Measurements from ENCODE around the gene TMEM72. TPM values are rescaled to one million over a fixed set of nuclear protein-coding genes. Genes with fewer than 3 reads are reported as not detected.

The TMEM72 gene
- total and polyA plus RNA-seq, 2 experiments from 2014 or later: not detected

- H3K4me3 Mint-ChIP-seq: no peak overlapping the region
- peaks cover 6% of the 10 kb centered on the region; the same call in 1 of the 2 replicates for H3F3A ChIP-seq (replicated peaks; ENCODE audit: low read depth)
- peaks cover 35% of the 10 kb centered on the region for H3K27me3 Mint-ChIP-seq (ENCODE audit: insufficient read depth, low read depth, poor library complexity)
- H3K27ac Mint-ChIP-seq: no peak overlapping the region; the same call in 1 of the 2 replicates
- H2AFZ ChIP-seq: no peak overlapping the region
- H3K4me1 Mint-ChIP-seq: peaks cover 76% of the 10 kb centered on the region
- H3K9me2 ChIP-seq (ENCODE audit: insufficient read depth): peaks cover 9% of the 10 kb centered on the region; the same call in 1 of the 2 replicates
- no peak for TF ChIP-seq CREB1 (CRISPR knock-in tag; IDR thresholded peaks at IDR 0.05; ENCODE audit: low read depth)
- no peak for TF ChIP-seq REST (IDR thresholded peaks at IDR 0.05; ENCODE audit: unreplicated experiment)
- no peak for TF ChIP-seq ZNF462 (CRISPR knock-in tag; IDR thresholded peaks at IDR 0.05)
- no peak for TF ChIP-seq CTCF (conservative IDR thresholded peaks at IDR 0.05; ENCODE audit: low read depth in 2 of 2)
- TF ChIP-seq EZH2 (IDR thresholded peaks at IDR 0.05; ENCODE audit: low read depth, unreplicated experiment): no peak
- no peak for TF ChIP-seq ZNF331 (CRISPR knock-in tag; IDR thresholded peaks at IDR 0.05; ENCODE audit: low read depth)
- TF ChIP-seq JUNB (IDR thresholded peaks at IDR 0.05; ENCODE audit: unreplicated experiment): no peak
- TF ChIP-seq POLR2AphosphoS5 (IDR thresholded peaks at IDR 0.05; ENCODE audit: low read depth): no peak
- no peak for TF ChIP-seq EZH2phosphoT487 (IDR thresholded peaks at IDR 0.05; ENCODE audit: unreplicated experiment)
- TF ChIP-seq STAT1 (IDR thresholded peaks at IDR 0.05; ENCODE audit: unreplicated experiment): no peak
- no peak for TF ChIP-seq ETS1 (IDR thresholded peaks at IDR 0.05)
- TF ChIP-seq ZNF114 (CRISPR knock-in tag; IDR thresholded peaks at IDR 0.05): no peak
- no peaks in the 10 kb centered on the region; the same call in 1 of the 2 replicates for H3K79me2 ChIP-seq (replicated peaks; ENCODE audit: insufficient read depth)
- H4K20me1 ChIP-seq (replicated peaks; ENCODE audit: insufficient read depth): no peaks in the 10 kb centered on the region
- H3K9me3 Mint-ChIP-seq: no peaks in the 10 kb centered on the region; the same call in 2 of the 3 replicates
- peak overlapping the region; percentile 92 for H3K27ac ChIP-seq (ENCODE audit: low read depth)
- no peak for DNase-seq (ENCODE audit: low spot score)
- H3K36me3 Mint-ChIP-seq (ENCODE audit: low read depth): peaks cover 4% of the 10 kb centered on the region; the same call in 1 of the 3 replicates
- peaks cover 8% of the 10 kb centered on the region for H3K27me3 ChIP-seq (ENCODE audit: insufficient read depth)
- H3K36me3 ChIP-seq (ENCODE audit: insufficient read depth): no peaks in the 10 kb centered on the region
- ATAC-seq: peak; percentile 53
- H3K4me1 ChIP-seq (ENCODE audit: insufficient read depth): peaks cover 51% of the 10 kb centered on the region
- H3K4me3 ChIP-seq: peak overlapping the region; percentile 32; the same call in 1 of the 2 replicates
- peak overlapping the region; percentile 71 for H3K4me2 ChIP-seq
Measured at GRCh38 chr10:44965104-44965503, 54.0 kb downstream of the TMEM72 start.

Measured in GM23338 (cell line).